Measurements from ENCODE around the gene ASTN2. TPM values are rescaled to one million over a fixed set of nuclear protein-coding genes. Genes with fewer than 3 reads are reported as not detected.

The ASTN2 gene
- total RNA-seq, 1 donor from 2014 or later: 4.2 TPM

GRCh38 chr9:116821633-116822229, 593.1 kb downstream of the ASTN2 start:
- intact Hi-C loops (cut with micrococcal nuclease): no loop called here

DNA sequence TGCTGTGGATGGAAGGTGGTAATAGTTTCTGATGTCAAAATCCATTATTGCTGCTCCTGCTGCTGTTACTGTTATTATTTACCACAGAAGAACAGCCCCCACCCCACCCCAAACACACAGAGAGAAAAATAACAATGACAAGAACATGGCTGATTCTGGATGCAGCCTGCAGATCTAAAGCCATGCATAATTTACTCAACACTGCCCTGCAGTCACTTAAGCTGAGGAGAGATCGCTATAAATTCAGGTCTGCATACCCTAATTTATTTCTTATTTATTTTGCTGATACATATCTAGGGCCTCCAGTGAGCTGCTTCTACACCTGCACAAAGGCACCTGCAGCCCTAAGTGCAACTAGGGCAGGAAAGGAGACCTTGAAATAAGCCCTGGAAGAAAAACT, 595.7 kb downstream of the ASTN2 start:
- intact Hi-C loops (cut with micrococcal nuclease): no loop called here

DNA sequence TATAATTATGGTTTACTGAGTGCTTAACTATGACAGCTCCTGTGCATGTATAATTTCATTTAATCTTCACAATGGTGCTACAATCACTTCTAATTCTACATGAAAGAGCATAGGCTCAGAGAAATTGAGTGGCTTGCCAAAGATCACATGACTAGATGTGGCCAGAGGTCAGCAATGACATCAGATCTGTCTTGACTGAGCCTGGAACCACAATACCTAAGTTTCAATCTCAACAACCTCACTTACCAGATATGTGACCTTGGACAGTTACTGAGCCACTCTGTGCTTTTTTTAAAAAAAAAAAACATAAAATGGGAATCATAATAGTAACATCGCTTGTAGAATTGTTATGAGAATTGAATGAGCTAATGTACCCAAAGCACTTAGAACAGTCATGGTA, 597.1 kb downstream of the ASTN2 start:
- intact Hi-C loops (cut with micrococcal nuclease): no loop called here

GRCh38 chr9:116816484-116816883, 598.4 kb downstream of the ASTN2 start:
- intact Hi-C loops (cut with micrococcal nuclease): no loop called here

DNA sequence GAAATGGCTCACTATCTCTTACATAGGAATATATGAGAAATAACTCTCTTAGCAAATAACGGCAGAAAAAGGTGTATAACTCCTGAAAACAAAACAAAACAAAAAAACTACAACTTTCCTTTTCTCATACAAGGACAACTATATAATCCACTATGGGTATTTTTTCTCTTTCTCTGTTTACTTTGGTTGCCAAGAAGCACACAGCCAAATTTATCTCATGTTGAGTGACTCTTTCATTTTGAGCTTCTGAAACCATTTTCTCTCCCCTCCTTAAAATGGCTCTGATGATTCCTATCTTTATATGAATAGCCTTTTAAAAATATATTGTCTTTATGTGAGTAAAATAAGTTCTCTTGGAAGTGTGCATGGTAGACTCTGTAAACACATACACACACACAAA, 599.0 kb downstream of the ASTN2 start:
- intact Hi-C loops (cut with micrococcal nuclease): no loop called here

GRCh38 chr9:116813031-116813300, 601.9 kb downstream of the ASTN2 start:
- intact Hi-C loops (cut with micrococcal nuclease): no loop called here

- intact Hi-C loops (cut with micrococcal nuclease): no loop called here
Measured at GRCh38 chr9:116812231-116813030, 602.4 kb downstream of the ASTN2 start.

- intact Hi-C loops (cut with micrococcal nuclease): no loop called here
Measured at GRCh38 chr9:116809656-116810055, 605.2 kb downstream of the ASTN2 start.

DNA sequence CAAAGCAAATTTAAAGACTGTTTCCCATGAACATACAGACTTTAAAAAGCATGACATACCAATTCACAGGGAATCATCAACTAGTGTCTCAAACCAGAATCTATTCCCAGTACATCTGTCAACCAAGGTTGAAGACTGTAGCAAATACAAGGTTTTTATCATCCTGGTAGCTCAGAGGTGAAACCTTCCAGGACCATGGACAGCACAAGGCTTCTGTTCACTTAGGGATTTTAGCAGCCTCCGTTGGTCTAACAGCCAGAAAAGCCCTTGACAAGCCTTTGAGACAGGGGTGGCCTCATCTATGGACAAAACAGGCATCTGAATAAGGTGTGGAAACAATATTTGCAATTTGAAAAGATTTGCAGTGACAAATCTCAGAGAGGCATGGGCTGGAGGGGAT, 608.8 kb downstream of the ASTN2 start:
- intact Hi-C loops (cut with micrococcal nuclease): no loop called here

DNA sequence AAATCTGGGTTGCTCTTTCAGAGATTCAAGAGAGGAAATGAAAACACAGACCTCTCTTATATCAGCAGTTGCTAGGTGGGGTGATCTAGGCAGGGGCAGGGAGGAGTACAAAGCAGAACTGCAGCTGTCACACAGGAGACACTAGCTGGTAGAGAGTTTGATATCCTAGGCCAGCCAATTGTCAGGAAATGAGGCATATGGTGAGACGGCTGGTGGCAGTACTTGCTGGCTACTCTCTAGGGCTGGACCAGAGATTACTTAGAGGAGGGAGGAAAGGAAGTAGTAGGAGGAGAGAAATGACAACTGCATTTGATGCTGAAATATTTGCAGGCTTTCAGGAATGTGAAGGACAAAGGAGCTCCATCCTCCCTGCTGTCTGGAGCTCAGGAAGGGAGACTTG, 614.0 kb downstream of the ASTN2 start:
- intact Hi-C loops (cut with micrococcal nuclease): no loop called here

- intact Hi-C loops (cut with micrococcal nuclease): no loop called here
Measured at GRCh38 chr9:116800074-116800473, 614.8 kb downstream of the ASTN2 start.

DNA sequence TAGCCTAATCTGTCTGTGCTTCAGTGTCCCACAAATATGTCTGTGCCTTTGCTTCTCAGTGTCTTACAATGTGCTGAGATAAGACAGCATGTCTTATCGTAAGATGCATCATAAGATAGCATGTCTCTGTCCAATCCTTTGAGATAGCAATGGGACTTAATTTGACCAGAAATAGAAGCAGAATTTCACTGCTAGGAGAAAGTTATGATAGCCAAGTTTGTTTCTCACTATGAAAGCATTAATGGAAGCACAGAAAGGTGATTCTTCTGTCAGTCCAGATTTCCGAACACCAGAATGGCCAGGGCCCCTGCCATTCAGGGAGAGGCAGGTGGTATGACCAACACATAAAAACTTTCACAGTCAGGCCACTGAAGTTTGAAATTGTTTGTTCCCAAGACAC, 616.3 kb downstream of the ASTN2 start:
- intact Hi-C loops (cut with micrococcal nuclease): no loop called here

- intact Hi-C loops (cut with micrococcal nuclease): no loop called here
Measured at GRCh38 chr9:116797276-116797675, 617.6 kb downstream of the ASTN2 start.

DNA sequence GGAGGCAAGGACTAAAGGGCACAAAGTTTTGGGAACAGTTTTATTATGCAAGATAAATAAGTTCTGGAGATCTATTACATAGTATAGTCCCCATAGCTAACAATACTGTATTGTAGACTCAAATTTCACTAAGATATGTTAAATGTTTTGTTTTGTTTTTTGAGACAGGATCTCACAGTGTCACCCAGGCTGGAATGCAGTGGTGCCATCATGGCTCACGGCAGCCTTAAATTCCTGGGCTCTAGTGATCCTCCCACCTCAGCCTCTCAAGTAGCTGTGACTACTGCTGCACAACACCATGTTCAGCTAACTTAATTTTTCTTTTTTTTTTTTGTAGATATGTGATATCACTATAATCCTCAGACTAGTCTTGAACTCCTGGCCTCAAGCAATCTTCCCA, 618.2 kb downstream of the ASTN2 start:
- intact Hi-C loops (cut with micrococcal nuclease): no loop called here

- intact Hi-C loops (cut with micrococcal nuclease): no loop called here
Measured at GRCh38 chr9:116795821-116796220, 619.0 kb downstream of the ASTN2 start.

GRCh38 chr9:116792271-116792670, 622.6 kb downstream of the ASTN2 start:
- intact Hi-C loops (cut with micrococcal nuclease): no loop called here

DNA sequence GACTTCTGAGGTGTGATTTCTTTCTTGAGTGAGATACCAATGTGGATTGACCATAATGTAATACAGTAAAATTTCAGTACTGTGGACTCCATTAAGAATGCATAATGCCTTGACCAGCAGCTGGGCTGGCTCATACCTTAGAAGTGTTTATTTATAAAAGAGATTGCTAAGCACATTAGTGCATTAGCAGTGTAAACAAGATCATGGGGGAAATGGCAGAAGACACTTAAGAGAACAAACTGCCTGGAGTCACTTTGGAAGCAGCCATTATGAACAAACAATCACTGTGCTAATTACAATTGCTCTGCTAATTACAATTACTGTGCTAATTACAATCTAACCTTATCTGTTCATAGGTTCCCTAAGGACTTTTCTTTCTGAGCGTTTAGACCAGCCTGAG, 623.5 kb downstream of the ASTN2 start:
- intact Hi-C loops (cut with micrococcal nuclease): no loop called here

GRCh38 chr9:116789081-116789480, 625.8 kb downstream of the ASTN2 start:
- intact Hi-C loops (cut with micrococcal nuclease): no loop called here

GRCh38 chr9:116786737-116787136, 628.1 kb downstream of the ASTN2 start:
- intact Hi-C loops (cut with micrococcal nuclease): no loop called here

GRCh38 chr9:116777116-116777515, 637.7 kb downstream of the ASTN2 start:
- intact Hi-C loops (cut with micrococcal nuclease): no loop called here

DNA sequence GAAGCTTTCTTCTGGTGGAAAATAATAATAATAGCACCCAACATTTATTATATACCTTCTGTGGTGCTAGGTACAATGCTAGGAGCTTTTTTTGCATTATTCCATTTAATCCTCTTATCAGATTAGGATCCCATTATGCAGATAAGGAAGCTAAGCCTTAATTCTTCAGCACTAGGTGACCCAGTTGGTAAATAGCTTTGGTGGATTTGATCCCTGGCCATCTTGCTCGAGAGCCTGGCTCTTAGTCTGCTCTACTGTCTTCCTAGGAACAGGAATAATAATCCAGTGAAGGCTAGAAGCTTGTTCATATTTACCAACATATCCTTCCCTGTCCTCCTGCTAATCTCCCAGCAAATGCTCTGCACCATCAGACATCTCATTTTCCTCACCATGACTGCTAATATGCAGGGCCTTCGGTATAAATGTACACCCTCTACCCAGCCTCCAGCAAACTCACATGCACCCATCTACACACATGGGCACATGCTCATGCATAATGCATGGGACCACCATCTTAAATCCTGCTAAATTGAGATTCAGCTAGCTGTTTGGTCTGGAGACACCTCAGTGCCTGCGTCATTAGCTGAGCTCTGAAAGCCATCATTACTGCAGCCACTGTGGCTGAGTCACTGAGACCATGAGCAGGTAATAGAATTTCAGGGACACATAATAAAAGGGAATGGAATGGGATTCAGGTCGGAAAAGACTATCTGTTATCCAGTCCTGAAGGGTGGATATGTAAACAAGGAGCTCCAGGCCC, 640.3 kb downstream of the ASTN2 start:
- intact Hi-C loops (cut with micrococcal nuclease): no loop called here

- intact Hi-C loops (cut with micrococcal nuclease): no loop called here
Measured at GRCh38 chr9:116767219-116767618, 647.6 kb downstream of the ASTN2 start.

DNA sequence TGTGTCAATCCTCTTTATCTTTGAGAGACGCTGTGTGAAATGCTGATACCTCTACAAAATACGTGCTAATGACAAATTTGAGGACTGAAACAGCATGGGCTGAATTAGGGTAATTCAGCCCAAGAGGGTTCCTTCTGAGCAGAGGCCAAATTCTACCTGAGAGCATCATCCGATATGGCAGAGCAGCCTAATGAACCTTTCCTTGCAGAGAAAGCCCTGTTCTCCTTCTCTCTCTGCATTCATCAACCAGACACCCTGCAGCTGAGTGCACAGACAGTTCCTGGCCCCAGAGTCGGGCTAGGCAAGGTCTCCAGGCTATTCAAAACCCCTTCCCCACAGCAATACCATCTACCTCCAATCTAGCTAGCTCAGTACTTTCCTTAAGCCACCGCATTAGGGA, 649.8 kb downstream of the ASTN2 start:
- intact Hi-C loops (cut with micrococcal nuclease): no loop called here
